HepG2 (cell line): ENCODE measurements around the gene RNF40. TPM values are rescaled to one million over a fixed set of nuclear protein-coding genes. Genes with fewer than 3 reads are reported as not detected.

ENCODE experiments used
- ASH2L ChIP-seq: fragments of 300-600, 200-600 bp; sonication (generic); IDR thresholded peaks from 2 replicates; pipeline ENCODE4 v1.7.0; 2017; ENCODE audit warnings: low read depth, mild to moderate bottlenecking, moderate library complexity, mixed read lengths, low read length; ENCODE audit not compliant: insufficient read length
- ATM ChIP-seq: fragments of 450-650 bp; IDR thresholded peaks from 2 replicates; pipeline ENCODE4 v1.7.1; 2017; ENCODE audit warnings: mild to moderate bottlenecking, borderline replicate concordance
- BHLHE40 ChIP-seq: IDR thresholded peaks from 2 replicates; pipeline ENCODE4 v1.6.1; 2011; ENCODE audit warnings: low read length, improper control_type of control experiment
- BORCS8-MEF2B ChIP-seq: sonication (generic); formaldehyde crosslinking; IDR thresholded peaks from 2 replicates; pipeline ENCODE4 v1.8.0; 2022; ENCODE audit warnings: mild to moderate bottlenecking, missing genetic modification reagents
- CBFB ChIP-seq: sonication (generic); formaldehyde crosslinking; IDR thresholded peaks from 2 replicates; pipeline ENCODE4 v1.4.0; 2020; ENCODE audit warnings: missing genetic modification reagents
- FOXJ3 ChIP-seq: sonication (generic); formaldehyde crosslinking; IDR thresholded peaks from 2 replicates; pipeline ENCODE4 v1.4.0; 2020; ENCODE audit warnings: missing genetic modification reagents, mild to moderate bottlenecking, borderline replicate concordance
- GABPB1 ChIP-seq: IDR thresholded peaks from 2 replicates; pipeline ENCODE4 v1.6.1; 2016; ENCODE audit warnings: mild to moderate bottlenecking, missing genetic modification reagents, moderate library complexity, missing compliant biosample characterization
- HNRNPL ChIP-seq: fragments of 200-400 bp; formaldehyde crosslinking; IDR thresholded peaks from 2 replicates; pipeline ENCODE4 v1.6.1; 2017; ENCODE audit warnings: mild to moderate bottlenecking, low read depth, low read length
- HNRNPLL ChIP-seq: fragments of 200-400 bp; formaldehyde crosslinking; IDR thresholded peaks from 2 replicates; pipeline ENCODE4 v1.6.1; 2017; ENCODE audit warnings: mild to moderate bottlenecking, low read depth, low read length; ENCODE audit not compliant: poor library complexity, severe bottlenecking
- MEIS1 ChIP-seq: sonication (generic); formaldehyde crosslinking; IDR thresholded peaks from 2 replicates; pipeline ENCODE4 v1.9.0; 2021; ENCODE audit warnings: mild to moderate bottlenecking, missing genetic modification reagents, moderate library complexity, borderline replicate concordance
- NAIF1 ChIP-seq: sonication (generic); formaldehyde crosslinking; IDR thresholded peaks from 2 replicates; pipeline ENCODE4 v1.5.0; 2020; ENCODE audit warnings: mild to moderate bottlenecking, missing genetic modification reagents, borderline replicate concordance
- NFRKB ChIP-seq: fragments of 450-650 bp; IDR thresholded peaks from 2 replicates; pipeline ENCODE4 v1.6.1; 2017
- NR2C2 ChIP-seq: sonication (generic); formaldehyde crosslinking; IDR thresholded peaks from 2 replicates; pipeline ENCODE4 v1.4.0; 2020; ENCODE audit warnings: missing genetic modification reagents, mild to moderate bottlenecking, moderate library complexity, borderline replicate concordance
- RAD51 ChIP-seq: fragments of 450-650 bp; IDR thresholded peaks from 2 replicates; pipeline ENCODE4 v1.6.1; 2016; ENCODE audit warnings: borderline replicate concordance
- REST ChIP-seq, 2 experiments: IDR thresholded peaks; 2 replicates each; pipeline ENCODE4 v1.6.1; 2011 to 2012; ENCODE audit warnings: low read length in 2 of 2, borderline replicate concordance in 1 of 2, low read depth in 1 of 2, mild to moderate bottlenecking in 1 of 2, moderate library complexity in 1 of 2
- SOX13 ChIP-seq, 3 experiments: fragments of 450-650 bp in 1 of 3; sonication (generic) in 1 of 3; formaldehyde crosslinking in 1 of 3; IDR thresholded peaks in 2 of 3; conservative IDR thresholded peaks in 1 of 3; 2 replicates each; pipeline versions ENCODE4 v1.5.0 to v1.6.1; 2016 to 2020; ENCODE audit warnings: antibody characterized with exemption in 1 of 3, mild to moderate bottlenecking in 1 of 3, missing compliant biosample characterization in 1 of 3, missing genetic modification reagents in 1 of 3, moderate library complexity in 1 of 3
- TBL1XR1 ChIP-seq: fragments of 150-350 bp; IDR thresholded peaks from 2 replicates; pipeline ENCODE4 v1.6.1; 2014; ENCODE audit warnings: borderline replicate concordance, low read length; ENCODE audit not compliant: partially characterized antibody
- TFAP4 ChIP-seq: sonication (generic); IDR thresholded peaks from 2 replicates; pipeline ENCODE4 v1.6.1; 2016; ENCODE audit warnings: low read depth, borderline replicate concordance
- TMF1 ChIP-seq: sonication (generic); formaldehyde crosslinking; IDR thresholded peaks from 2 replicates; pipeline ENCODE4 v1.8.1; 2022; ENCODE audit warnings: low read depth, missing genetic modification reagents
- WIZ ChIP-seq: sonication (generic); formaldehyde crosslinking; IDR thresholded peaks from 2 replicates; pipeline ENCODE4 v1.5.1; 2020; ENCODE audit warnings: mild to moderate bottlenecking, missing genetic modification reagents
- ZC3H4 ChIP-seq: sonication (generic); formaldehyde crosslinking; IDR thresholded peaks from 2 replicates; pipeline ENCODE4 v1.4.0; 2020; ENCODE audit warnings: missing genetic modification reagents, borderline replicate concordance
- ZFP36L2 ChIP-seq: sonication (generic); formaldehyde crosslinking; IDR thresholded peaks from 2 replicates; pipeline ENCODE4 v1.4.0; 2020; ENCODE audit warnings: missing genetic modification reagents
- ZNF205 ChIP-seq: IDR thresholded peaks from 2 replicates; pipeline ENCODE4 v1.6.1; 2018; ENCODE audit warnings: missing biosample characterization, missing genetic modification reagents
- ZNF567 ChIP-seq: sonication (generic); formaldehyde crosslinking; IDR thresholded peaks from 2 replicates; pipeline ENCODE4 v1.8.1; 2023; ENCODE audit warnings: mild to moderate bottlenecking, missing genetic modification reagents, borderline replicate concordance
- ZNF775 ChIP-seq: sonication (generic); formaldehyde crosslinking; IDR thresholded peaks from 2 replicates; pipeline ENCODE4 v1.4.0; 2020; ENCODE audit warnings: missing genetic modification reagents, mild to moderate bottlenecking, moderate library complexity, borderline replicate concordance
- polyA plus RNA-seq, 8 experiments: library from polyadenylated mRNA; depleted of rRNA in 3 of 8; stranded (reverse) in 7 of 8; unstranded in 1 of 8; fragments of >200 nt; fragmentation: Illumina TruSeq in 4 of 8; extraction: Trizol in 4 of 8; gene quantifications; 2 replicates each; pipeline versions ENCODE4 v1.2.1 to v1.2.3, GENCODE V29; 2011 to 2016; ENCODE audit warnings: low read depth in 4 of 8, missing spikeins in 1 of 8, mixed read lengths in 1 of 8; ENCODE audit not compliant: insufficient read depth in 1 of 8
- total RNA-seq, 5 experiments: library from RNA; depleted of rRNA; stranded (reverse); fragments of >200 nt; fragmentation: Illumina TruSeq; extraction: Trizol; gene quantifications; 2 replicates each; pipeline ENCODE4 v1.2.3, GENCODE V29; 2016; ENCODE audit warnings: low read depth in 1 of 5

The RNF40 gene
- total and polyA plus RNA-seq, 2 of the 13 experiments (the other 11 are each of a cell fraction or from before 2014, with no cell fraction given), result 84.0 to 85.6 TPM

GRCh38 chr16:30747799-30748633, 14.1 kb upstream of the RNF40 start, which contains the start of gene PHKG2 (continued):
- peak in 1 of 2 experiments; percentile 66; a peak in 1 of 4 replicates for TF ChIP-seq REST (IDR thresholded peaks at IDR 0.05; ENCODE audit: borderline replicate concordance in 1 of 2, low read depth in 1 of 2, low read length in 2 of 2)
- TF ChIP-seq NFRKB, result no peak
- no peak for TF ChIP-seq ZNF567 (CRISPR knock-in tag)
- peak; percentile 30; the same call in 1 of the 2 replicates for TF ChIP-seq NR2C2
- TF ChIP-seq ZC3H4 (CRISPR knock-in tag), result no peak
- peak; percentile 96 for TF ChIP-seq BHLHE40
- TF ChIP-seq HNRNPL, result 0 out of 2 replicates have a peak, but pooled peaks have one; percentile 25
- no peak for TF ChIP-seq NAIF1 (CRISPR knock-in tag)
- peak; percentile 37; the same call in 1 of the 2 replicates for TF ChIP-seq WIZ (CRISPR knock-in tag)
- peak; percentile 55; the same call in 1 of the 2 replicates for TF ChIP-seq CBFB (CRISPR knock-in tag)
- TF ChIP-seq ZFP36L2, result no peak; the same call in 1 of the 2 replicates
- no peak for TF ChIP-seq TBL1XR1
- peak; percentile 33; the same call in 1 of the 2 replicates for TF ChIP-seq TFAP4
- TF ChIP-seq MEIS1 (CRISPR knock-in tag), result peak; percentile 74; the same call in 1 of the 2 replicates
- TF ChIP-seq ATM, result no peak
- no peak; the same call in 1 of the 2 replicates for TF ChIP-seq SOX13 (IDR thresholded peaks at IDR 0.05)
- peak in 1 of 2 experiments; percentile 29; a peak in 1 of 4 replicates for TF ChIP-seq SOX13 (CRISPR knock-in tag; conservative IDR thresholded peaks at IDR 0.05 in 1 of 2, IDR thresholded peaks at IDR 0.05 in 1 of 2)
- peak; percentile 93 for TF ChIP-seq RAD51
- peak; percentile 85 for TF ChIP-seq HNRNPLL
- peak; percentile 91 for TF ChIP-seq GABPB1
- peak; percentile 12; the same call in 1 of the 2 replicates for TF ChIP-seq TMF1 (CRISPR knock-in tag)
- TF ChIP-seq BORCS8-MEF2B (CRISPR knock-in tag), result no peak
- peak; percentile 57; the same call in 1 of the 2 replicates for TF ChIP-seq FOXJ3
- TF ChIP-seq ASH2L, result peak; percentile 65
- no peak for TF ChIP-seq ZNF775 (CRISPR knock-in tag)
- TF ChIP-seq ZNF205 (CRISPR knock-in tag), result no peak
